GM23338 (cell line): Measurements from ENCODE around the gene PYM1. TPM values are rescaled to one million over a fixed set of nuclear protein-coding genes. Genes with fewer than 3 reads are reported as not detected.

Source experiments
- ATAC-seq: fragments of 200-7000 bp; cut with Tn5 transposase; 3 replicates; pipeline ENCODE4 v1.9.1; 2020
- DNase-seq: peaks from one replicate; pipeline ENCODE4 v3.0.0-alpha.2; 2015; ENCODE audit warnings: low spot score
- H2AFZ ChIP-seq: fragments of 200-600 bp; sonication (generic); 2 replicates; pipeline ENCODE4 v1.8.0; 2016; ENCODE audit warnings: antibody characterized with exemption, mild to moderate bottlenecking, moderate library complexity
- H3F3A ChIP-seq: fragments of 200-600 bp; sonication (generic); replicated peaks from 2 replicates; pipeline ENCODE4 v1.8.0; 2017; ENCODE audit warnings: antibody characterized with exemption, mixed run types, low read depth
- H3K27ac ChIP-seq: fragments of 200-600 bp; sonication (generic); 2 replicates; pipeline ENCODE4 v1.6.1; 2016; ENCODE audit warnings: low read depth
- H3K27me3 ChIP-seq: fragments of 200-600 bp; sonication (generic); 2 replicates; pipeline ENCODE4 v1.8.0; 2016; ENCODE audit warnings: mild to moderate bottlenecking, mixed run types, moderate library complexity; ENCODE audit not compliant: insufficient read depth
- H3K36me3 ChIP-seq: fragments of 200-600 bp; sonication (generic); 2 replicates; pipeline ENCODE4 v1.8.0; 2016; ENCODE audit warnings: mild to moderate bottlenecking; ENCODE audit not compliant: insufficient read depth
- H3K4me1 ChIP-seq: fragments of 200-600 bp; sonication (generic); 2 replicates; pipeline ENCODE4 v1.8.0; 2016; ENCODE audit warnings: mild to moderate bottlenecking, moderate library complexity; ENCODE audit not compliant: insufficient read depth
- H3K4me2 ChIP-seq: fragments of 200-600 bp; sonication (generic); 2 replicates; pipeline ENCODE4 v1.7.1; 2017; ENCODE audit warnings: mixed run types
- H3K4me3 ChIP-seq: fragments of 200-600 bp; sonication (generic); 2 replicates; pipeline ENCODE4 v1.6.1; 2016; ENCODE audit warnings: mixed run types
- H3K79me2 ChIP-seq: fragments of 200-600 bp; sonication (generic); replicated peaks from 2 replicates; pipeline ENCODE4 v1.8.0; 2017; ENCODE audit warnings: mild to moderate bottlenecking; ENCODE audit not compliant: insufficient read depth
- H3K9me2 ChIP-seq: fragments of 200-600 bp; sonication (generic); 2 replicates; pipeline ENCODE4 v1.8.0; 2017; ENCODE audit not compliant: insufficient read depth
- H4K20me1 ChIP-seq: fragments of 200-600 bp; sonication (generic); replicated peaks from 2 replicates; pipeline ENCODE4 v1.8.0; 2017; ENCODE audit warnings: mild to moderate bottlenecking; ENCODE audit not compliant: insufficient read depth
- H3K27ac Mint-ChIP-seq: 2 replicates; pipeline ENCODE4 v1.8.0; 2020; ENCODE audit warnings: inconsistent platforms, mild to moderate bottlenecking, moderate library complexity, mixed read lengths
- H3K27me3 Mint-ChIP-seq: 3 replicates; pipeline ENCODE4 v1.8.0; 2022; ENCODE audit warnings: low read depth, mild to moderate bottlenecking, moderate library complexity, mixed read lengths, inconsistent platforms; ENCODE audit not compliant: insufficient read depth, poor library complexity
- H3K36me3 Mint-ChIP-seq: 3 replicates; pipeline ENCODE4 v1.8.0; 2021; ENCODE audit warnings: low read depth, mild to moderate bottlenecking, inconsistent platforms, moderate library complexity, mixed read lengths
- H3K4me1 Mint-ChIP-seq: 3 replicates; pipeline ENCODE4 v1.8.0; 2020; ENCODE audit warnings: mild to moderate bottlenecking, inconsistent platforms, mixed read lengths
- H3K4me3 Mint-ChIP-seq: 3 replicates; pipeline ENCODE4 v1.8.0; 2021; ENCODE audit warnings: moderate library complexity, mild to moderate bottlenecking, inconsistent platforms, mixed read lengths
- H3K9me3 Mint-ChIP-seq: 3 replicates; pipeline ENCODE4 v1.8.0; 2020; ENCODE audit warnings: moderate library complexity, mild to moderate bottlenecking, inconsistent platforms, mixed read lengths
- CREB1 ChIP-seq: fragments of 250-450 bp; sonication (Bioruptor Pico); IDR thresholded peaks from 2 replicates; pipeline ENCODE4 v1.5.0; 2020; ENCODE audit warnings: low read depth, mild to moderate bottlenecking, moderate library complexity
- EZH2phosphoT487 ChIP-seq: fragments of 200-600 bp; sonication (generic); IDR thresholded peaks from one replicate; pipeline ENCODE4 v1.8.1; 2018; ENCODE audit warnings: antibody characterized with exemption; ENCODE audit not compliant: unreplicated experiment
- JUNB ChIP-seq: IDR thresholded peaks from one replicate; pipeline ENCODE4 v1.6.1; 2016; ENCODE audit warnings: antibody characterized with exemption; ENCODE audit not compliant: unreplicated experiment
- NANOG ChIP-seq: IDR thresholded peaks from 2 replicates; pipeline ENCODE4 v1.6.1; 2016; ENCODE audit warnings: antibody characterized with exemption, borderline replicate concordance
- ZNF114 ChIP-seq: fragments of 250-450 bp; sonication (Bioruptor Pico); IDR thresholded peaks from 2 replicates; pipeline ENCODE4 v1.5.0; 2020; ENCODE audit warnings: mild to moderate bottlenecking, moderate library complexity
- ZNF331 ChIP-seq: fragments of 250-450 bp; sonication (Bioruptor Pico); IDR thresholded peaks from 2 replicates; pipeline ENCODE4 v1.5.0; 2020; ENCODE audit warnings: low read depth, mild to moderate bottlenecking, moderate library complexity
- polyA plus RNA-seq: library from polyadenylated mRNA; unstranded; fragments of >200 nt; fragmentation: Nextera tagmentation; extraction: Ambion mirVana; gene quantifications from 2 replicates; pipeline ENCODE4 v1.2.1, GENCODE V29; 2016
- total RNA-seq: library from RNA; depleted of rRNA; stranded (reverse); fragments of >200 nt; shearing (Covaris generic); gene quantifications from 2 replicates; pipeline ENCODE4 v1.2.3, GENCODE V29; 2014
- TF ChIP-seq, protein P1 (sequence below), 2 experiments: fragments of 200-600 bp in 1 of 2; sonication (generic) in 1 of 2; conservative IDR thresholded peaks; 2 replicates each; pipeline versions ENCODE4 v1.5.1 to v1.6.1; 2016 to 2017; ENCODE audit warnings: antibody characterized with exemption in 2 of 2, low read depth in 2 of 2, mild to moderate bottlenecking in 2 of 2, moderate library complexity in 1 of 2
- TF ChIP-seq, protein P2 (sequence below): IDR thresholded peaks from 2 replicates; pipeline ENCODE4 v1.6.1; 2016; ENCODE audit warnings: antibody characterized with exemption
- TF ChIP-seq, protein P3 (sequence below): fragments of 250-450 bp; sonication (Bioruptor Pico); IDR thresholded peaks from 2 replicates; pipeline ENCODE4 v1.5.0; 2020; ENCODE audit warnings: mild to moderate bottlenecking, moderate library complexity

The PYM1 gene
- total and polyA plus RNA-seq, 2 experiments from 2014 or later: 70.2 to 150 TPM

DNA sequence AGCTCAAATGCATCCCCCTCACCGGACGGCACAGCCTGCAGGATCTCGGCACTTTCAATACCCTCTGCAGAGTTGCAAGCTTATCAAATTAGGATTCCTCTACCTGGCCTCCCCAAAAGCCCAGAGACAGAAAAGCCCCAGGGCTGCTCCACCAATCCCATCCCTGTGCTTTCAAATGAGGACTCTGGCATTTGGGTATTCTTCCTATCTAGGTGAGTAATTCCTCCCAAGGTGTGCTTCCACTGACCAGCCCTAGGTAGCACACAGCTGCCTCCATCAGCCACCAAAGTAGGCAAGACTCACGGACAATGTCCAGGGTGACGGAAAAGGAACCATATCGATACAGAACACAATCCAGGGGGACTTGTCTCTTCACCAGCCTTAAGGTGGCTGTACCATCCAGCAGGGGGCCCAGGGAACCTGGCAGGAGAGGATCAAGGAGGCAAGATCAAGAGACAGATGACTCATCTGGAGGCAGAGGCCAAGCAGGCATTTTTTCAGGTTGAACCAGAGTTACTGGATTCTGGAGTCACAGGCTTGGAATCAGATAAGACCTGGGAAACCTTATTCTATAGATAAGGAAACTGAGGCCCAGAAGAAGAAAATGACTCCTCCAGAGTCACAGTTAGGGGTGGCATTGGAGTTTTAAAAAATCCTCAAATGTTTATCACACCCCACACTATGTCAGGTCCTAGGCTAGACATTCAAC lies 28.3 kb upstream of the PYM1 start:
- 0 out of 2 replicates have a peak, but pooled peaks cover 3% of the 10 kb centered on the region for H3F3A ChIP-seq
- no peak overlapping the region for H3K4me3 ChIP-seq
- no peak overlapping the region for H3K27ac ChIP-seq
- Mint-ChIP-seq H3K4me1 (no peaks in the 10 kb centered on the region), H3K4me3 (no peak overlapping the region), H3K36me3 (peaks cover 12% of the 10 kb centered on the region), H3K9me3 (no peaks in the 10 kb centered on the region), H3K27me3 (no peaks in the 10 kb centered on the region), H3K27ac (no peak overlapping the region)
- ATAC-seq (peak; percentile 60), DNase-seq (peak; percentile 54)
- no peaks in the 10 kb centered on the region for H3K27me3 ChIP-seq
- H3K9me2 ChIP-seq: no peaks in the 10 kb centered on the region
- TF ChIP-seq, protein P1, sequence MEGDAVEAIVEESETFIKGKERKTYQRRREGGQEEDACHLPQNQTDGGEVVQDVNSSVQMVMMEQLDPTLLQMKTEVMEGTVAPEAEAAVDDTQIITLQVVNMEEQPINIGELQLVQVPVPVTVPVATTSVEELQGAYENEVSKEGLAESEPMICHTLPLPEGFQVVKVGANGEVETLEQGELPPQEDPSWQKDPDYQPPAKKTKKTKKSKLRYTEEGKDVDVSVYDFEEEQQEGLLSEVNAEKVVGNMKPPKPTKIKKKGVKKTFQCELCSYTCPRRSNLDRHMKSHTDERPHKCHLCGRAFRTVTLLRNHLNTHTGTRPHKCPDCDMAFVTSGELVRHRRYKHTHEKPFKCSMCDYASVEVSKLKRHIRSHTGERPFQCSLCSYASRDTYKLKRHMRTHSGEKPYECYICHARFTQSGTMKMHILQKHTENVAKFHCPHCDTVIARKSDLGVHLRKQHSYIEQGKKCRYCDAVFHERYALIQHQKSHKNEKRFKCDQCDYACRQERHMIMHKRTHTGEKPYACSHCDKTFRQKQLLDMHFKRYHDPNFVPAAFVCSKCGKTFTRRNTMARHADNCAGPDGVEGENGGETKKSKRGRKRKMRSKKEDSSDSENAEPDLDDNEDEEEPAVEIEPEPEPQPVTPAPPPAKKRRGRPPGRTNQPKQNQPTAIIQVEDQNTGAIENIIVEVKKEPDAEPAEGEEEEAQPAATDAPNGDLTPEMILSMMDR (conservative IDR thresholded peaks at IDR 0.05; ENCODE audit: low read depth in 2 of 2): peak; percentile 9 to 34; a peak in 2 of 4 replicates
- TF ChIP-seq EZH2phosphoT487: no peak
- no peaks in the 10 kb centered on the region for H3K4me1 ChIP-seq
- no peaks in the 10 kb centered on the region for H3K79me2 ChIP-seq
- no peaks in the 10 kb centered on the region for H4K20me1 ChIP-seq
- H2AFZ ChIP-seq: no peak overlapping the region
- H3K4me2 ChIP-seq: no peak overlapping the region
- H3K36me3 ChIP-seq: 0 out of 2 replicates have a peak, but pooled peaks cover 4% of the 10 kb centered on the region

DNA sequence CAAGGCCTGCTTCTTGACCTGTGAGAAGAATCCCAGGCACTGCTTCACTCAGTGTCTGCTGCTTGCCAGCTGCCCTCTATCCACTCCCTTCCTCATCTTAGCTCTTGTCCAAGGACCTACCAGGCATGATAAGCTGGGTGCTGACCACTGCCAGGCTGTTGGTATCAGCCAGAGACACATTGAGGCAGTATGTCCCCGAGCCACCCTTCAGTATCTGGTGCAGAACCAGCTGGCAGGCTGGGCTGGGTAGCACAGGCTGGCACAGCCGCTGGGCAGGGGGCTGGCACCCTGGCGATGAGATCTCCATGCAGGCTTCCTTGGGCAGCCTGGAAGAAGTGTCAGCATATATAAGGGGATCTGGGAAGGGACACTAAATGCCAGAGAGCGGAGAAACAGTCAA lies 27.6 kb upstream of the PYM1 start:
- ATAC-seq: no peak
- no peak overlapping the region for H3K4me3 Mint-ChIP-seq
- TF ChIP-seq, protein P2, sequence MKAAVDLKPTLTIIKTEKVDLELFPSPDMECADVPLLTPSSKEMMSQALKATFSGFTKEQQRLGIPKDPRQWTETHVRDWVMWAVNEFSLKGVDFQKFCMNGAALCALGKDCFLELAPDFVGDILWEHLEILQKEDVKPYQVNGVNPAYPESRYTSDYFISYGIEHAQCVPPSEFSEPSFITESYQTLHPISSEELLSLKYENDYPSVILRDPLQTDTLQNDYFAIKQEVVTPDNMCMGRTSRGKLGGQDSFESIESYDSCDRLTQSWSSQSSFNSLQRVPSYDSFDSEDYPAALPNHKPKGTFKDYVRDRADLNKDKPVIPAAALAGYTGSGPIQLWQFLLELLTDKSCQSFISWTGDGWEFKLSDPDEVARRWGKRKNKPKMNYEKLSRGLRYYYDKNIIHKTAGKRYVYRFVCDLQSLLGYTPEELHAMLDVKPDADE: no peak
- TF ChIP-seq JUNB: no peak
- TF ChIP-seq CREB1 (CRISPR knock-in tag): no peak
- TF ChIP-seq, protein P3, sequence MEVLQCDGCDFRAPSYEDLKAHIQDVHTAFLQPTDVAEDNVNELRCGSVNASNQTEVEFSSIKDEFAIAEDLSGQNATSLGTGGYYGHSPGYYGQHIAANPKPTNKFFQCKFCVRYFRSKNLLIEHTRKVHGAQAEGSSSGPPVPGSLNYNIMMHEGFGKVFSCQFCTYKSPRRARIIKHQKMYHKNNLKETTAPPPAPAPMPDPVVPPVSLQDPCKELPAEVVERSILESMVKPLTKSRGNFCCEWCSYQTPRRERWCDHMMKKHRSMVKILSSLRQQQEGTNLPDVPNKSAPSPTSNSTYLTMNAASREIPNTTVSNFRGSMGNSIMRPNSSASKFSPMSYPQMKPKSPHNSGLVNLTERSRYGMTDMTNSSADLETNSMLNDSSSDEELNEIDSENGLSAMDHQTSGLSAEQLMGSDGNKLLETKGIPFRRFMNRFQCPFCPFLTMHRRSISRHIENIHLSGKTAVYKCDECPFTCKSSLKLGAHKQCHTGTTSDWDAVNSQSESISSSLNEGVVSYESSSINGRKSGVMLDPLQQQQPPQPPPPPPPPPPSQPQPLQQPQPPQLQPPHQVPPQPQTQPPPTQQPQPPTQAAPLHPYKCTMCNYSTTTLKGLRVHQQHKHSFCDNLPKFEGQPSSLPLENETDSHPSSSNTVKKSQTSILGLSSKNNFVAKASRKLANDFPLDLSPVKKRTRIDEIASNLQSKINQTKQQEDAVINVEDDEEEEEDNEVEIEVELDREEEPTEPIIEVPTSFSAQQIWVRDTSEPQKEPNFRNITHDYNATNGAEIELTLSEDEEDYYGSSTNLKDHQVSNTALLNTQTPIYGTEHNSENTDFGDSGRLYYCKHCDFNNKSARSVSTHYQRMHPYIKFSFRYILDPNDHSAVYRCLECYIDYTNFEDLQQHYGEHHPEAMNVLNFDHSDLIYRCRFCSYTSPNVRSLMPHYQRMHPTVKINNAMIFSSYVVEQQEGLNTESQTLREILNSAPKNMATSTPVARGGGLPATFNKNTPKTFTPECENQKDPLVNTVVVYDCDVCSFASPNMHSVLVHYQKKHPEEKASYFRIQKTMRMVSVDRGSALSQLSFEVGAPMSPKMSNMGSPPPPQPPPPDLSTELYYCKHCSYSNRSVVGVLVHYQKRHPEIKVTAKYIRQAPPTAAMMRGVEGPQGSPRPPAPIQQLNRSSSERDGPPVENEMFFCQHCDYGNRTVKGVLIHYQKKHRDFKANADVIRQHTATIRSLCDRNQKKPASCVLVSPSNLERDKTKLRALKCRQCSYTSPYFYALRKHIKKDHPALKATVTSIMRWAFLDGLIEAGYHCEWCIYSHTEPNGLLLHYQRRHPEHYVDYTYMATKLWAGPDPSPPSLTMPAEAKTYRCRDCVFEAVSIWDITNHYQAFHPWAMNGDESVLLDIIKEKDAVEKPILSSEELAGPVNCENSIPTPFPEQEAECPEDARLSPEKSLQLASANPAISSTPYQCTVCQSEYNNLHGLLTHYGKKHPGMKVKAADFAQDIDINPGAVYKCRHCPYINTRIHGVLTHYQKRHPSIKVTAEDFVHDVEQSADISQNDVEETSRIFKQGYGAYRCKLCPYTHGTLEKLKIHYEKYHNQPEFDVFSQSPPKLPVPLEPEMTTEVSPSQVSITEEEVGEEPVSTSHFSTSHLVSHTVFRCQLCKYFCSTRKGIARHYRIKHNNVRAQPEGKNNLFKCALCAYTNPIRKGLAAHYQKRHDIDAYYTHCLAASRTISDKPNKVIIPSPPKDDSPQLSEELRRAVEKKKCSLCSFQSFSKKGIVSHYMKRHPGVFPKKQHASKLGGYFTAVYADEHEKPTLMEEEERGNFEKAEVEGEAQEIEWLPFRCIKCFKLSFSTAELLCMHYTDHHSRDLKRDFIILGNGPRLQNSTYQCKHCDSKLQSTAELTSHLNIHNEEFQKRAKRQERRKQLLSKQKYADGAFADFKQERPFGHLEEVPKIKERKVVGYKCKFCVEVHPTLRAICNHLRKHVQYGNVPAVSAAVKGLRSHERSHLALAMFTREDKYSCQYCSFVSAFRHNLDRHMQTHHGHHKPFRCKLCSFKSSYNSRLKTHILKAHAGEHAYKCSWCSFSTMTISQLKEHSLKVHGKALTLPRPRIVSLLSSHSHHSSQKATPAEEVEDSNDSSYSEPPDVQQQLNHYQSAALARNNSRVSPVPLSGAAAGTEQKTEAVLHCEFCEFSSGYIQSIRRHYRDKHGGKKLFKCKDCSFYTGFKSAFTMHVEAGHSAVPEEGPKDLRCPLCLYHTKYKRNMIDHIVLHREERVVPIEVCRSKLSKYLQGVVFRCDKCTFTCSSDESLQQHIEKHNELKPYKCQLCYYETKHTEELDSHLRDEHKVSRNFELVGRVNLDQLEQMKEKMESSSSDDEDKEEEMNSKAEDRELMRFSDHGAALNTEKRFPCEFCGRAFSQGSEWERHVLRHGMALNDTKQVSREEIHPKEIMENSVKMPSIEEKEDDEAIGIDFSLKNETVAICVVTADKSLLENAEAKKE (CRISPR knock-in tag): no peak
- no peak for TF ChIP-seq ZNF114 (CRISPR knock-in tag)
- TF ChIP-seq NANOG: no peak
- TF ChIP-seq EZH2phosphoT487: no peak
- TF ChIP-seq ZNF331 (CRISPR knock-in tag): no peak
- TF ChIP-seq, protein P1 (conservative IDR thresholded peaks at IDR 0.05; ENCODE audit: low read depth in 2 of 2): no peak

More for the DNA sequence above, 27.6 kb upstream of the PYM1 start:
- Mint-ChIP-seq H3K27ac (no peak overlapping the region), H3K4me1 (no peaks in the 10 kb centered on the region), H3K9me3 (no peaks in the 10 kb centered on the region), H3K36me3 (peaks cover 12% of the 10 kb centered on the region), H3K27me3 (no peaks in the 10 kb centered on the region)
- no peak for DNase-seq
- 0 out of 2 replicates have a peak, but pooled peaks cover 4% of the 10 kb centered on the region for H3K36me3 ChIP-seq
- no peaks in the 10 kb centered on the region for H4K20me1 ChIP-seq
- H3K27me3 ChIP-seq: no peaks in the 10 kb centered on the region
- H3K4me3 ChIP-seq: no peak overlapping the region
- 0 out of 2 replicates have a peak, but pooled peaks cover 3% of the 10 kb centered on the region for H3F3A ChIP-seq
- H3K9me2 ChIP-seq: no peaks in the 10 kb centered on the region
- H3K79me2 ChIP-seq: no peaks in the 10 kb centered on the region
- no peak overlapping the region for H2AFZ ChIP-seq
- H3K4me1 ChIP-seq: no peaks in the 10 kb centered on the region
- H3K4me2 ChIP-seq: no peak overlapping the region
- no peak overlapping the region for H3K27ac ChIP-seq
